SK-N-MC (cell line): Measurements from ENCODE around the gene MYOCD.

Experiments used
- EZH2 ChIP-seq: fragments of 200-600 bp; sonication (generic); IDR thresholded peaks from one replicate; pipeline ENCODE4 v1.6.1; 2017; ENCODE audit warnings: antibody characterized with exemption
- FOXP2 ChIP-seq: optimal IDR thresholded peaks from 2 replicates; pipeline ENCODE3; 2011; ENCODE audit warnings: mild to moderate bottlenecking, moderate library complexity; ENCODE audit not compliant: insufficient read depth; ENCODE audit errors: extremely low read length, control extremely low read depth
- POLR2AphosphoS5 ChIP-seq: IDR thresholded peaks from 2 replicates; pipeline ENCODE4 v1.6.1; 2012; ENCODE audit warnings: mild to moderate bottlenecking, low read depth, low read length, borderline replicate concordance

GRCh38 chr17:12744786-12745185 lies 79.1 kb downstream of the MYOCD start:
- TF ChIP-seq EZH2: no peak
- TF ChIP-seq POLR2AphosphoS5: no peak
- no peak for TF ChIP-seq FOXP2
